Tibial artery (tissue), 4 donors: ENCODE measurements around the gene C11orf54.

Experiments used
- DNase-seq, 2 donors: peaks; one replicate each; pipeline ENCODE4 v3.0.0-alpha.2; 2019
- H3K27ac ChIP-seq, 2 donors: fragments of 200-600 bp; sonication (generic) in 1 of 2; 1 replicate in 1 of 2; 2 replicates in 1 of 2; pipeline ENCODE4 v1.5.1; 2018 to 2019; ENCODE audit warnings: mild to moderate bottlenecking in 1 of 2
- H3K27me3 ChIP-seq, 2 donors: fragments of 200-600 bp; sonication (generic) in 1 of 2; one replicate each; pipeline versions ENCODE4 v1.5.1 to v1.6.0; 2016 to 2019
- H3K36me3 ChIP-seq, 3 donors: fragments of 200-600 bp; sonication (generic) in 2 of 3; one replicate each; pipeline ENCODE4 v1.5.1; 2016 to 2019; ENCODE audit warnings: mild to moderate bottlenecking in 2 of 3
- H3K4me1 ChIP-seq, 4 donors: fragments of 200-600 bp; sonication (generic) in 2 of 4; 1 replicate in 3 of 4; 2 replicates in 1 of 4; pipeline ENCODE4 v1.5.1; 2016 to 2019
- H3K4me3 ChIP-seq, 2 donors: fragments of 200-600 bp; sonication (generic) in 1 of 2; 1 replicate in 1 of 2; 2 replicates in 1 of 2; pipeline ENCODE4 v1.5.1; 2018 to 2019; ENCODE audit warnings: mild to moderate bottlenecking in 2 of 2
- H3K9me3 ChIP-seq, 3 donors: fragments of 200-600 bp; sonication (generic) in 1 of 3; one replicate each; pipeline ENCODE4 v1.5.1; 2016 to 2019
- CTCF ChIP-seq, 2 experiments: fragments of 200-600 bp in 1 of 2; fragments of 450-650 bp in 1 of 2; IDR thresholded peaks; one replicate each; pipeline ENCODE4 v1.5.1; 2017 to 2019; ENCODE audit warnings: antibody characterized with exemption in 2 of 2, mild to moderate bottlenecking in 1 of 2, moderate library complexity in 1 of 2
- intact Hi-C: fragments of 100-400 bp; cut with DNase I; formaldehyde crosslinking; loops from one replicate; pipeline ENCODE4 v1.15.0; 2023; ENCODE audit warnings: low total_unique reads

Gene C11orf54

GRCh38 chr11:93704237-93704636 lies 37.2 kb upstream of the C11orf54 start:
- no peak overlapping the region for H3K27ac ChIP-seq
- H3K27me3 ChIP-seq = no peaks in the 10 kb centered on the region
- peaks cover 0 to 2% (median 0%) of the 10 kb centered on the region in 3 donors for H3K9me3 ChIP-seq
- DNase-seq = no peak
- H3K4me3 ChIP-seq = no peak overlapping the region
- intact Hi-C loops = no loop called here
- TF ChIP-seq CTCF (IDR thresholded peaks at IDR 0.05) = no peak
- peaks cover 44 to 86% (median 58%) of the 10 kb centered on the region in 3 donors for H3K36me3 ChIP-seq
- no peaks in the 10 kb centered on the region for H3K4me1 ChIP-seq

- no peaks in the 10 kb centered on the region for H3K4me1 ChIP-seq
- no peak for TF ChIP-seq CTCF (IDR thresholded peaks at IDR 0.05)
- H3K36me3 ChIP-seq = peaks cover 48 to 68% (median 54%) of the 10 kb centered on the region in 3 donors
- intact Hi-C loops = no loop called here
- H3K4me3 ChIP-seq = no peak overlapping the region
- H3K9me3 ChIP-seq = peaks cover 0 to 11% (median 0%) of the 10 kb centered on the region in 3 donors
- H3K27ac ChIP-seq = no peak overlapping the region
- no peaks in the 10 kb centered on the region for H3K27me3 ChIP-seq
- DNase-seq = no peak
Observed at GRCh38 chr11:93710239-93710638, 31.2 kb upstream of the C11orf54 start.

- TF ChIP-seq CTCF (IDR thresholded peaks at IDR 0.05) = no peak
Observed at GRCh38 chr11:93712678-93713077, 28.8 kb upstream of the C11orf54 start.

GRCh38 chr11:93715797-93716396 lies 25.6 kb upstream of the C11orf54 start:
- Histone ChIP-seq H3K9me3 (no peaks in the 10 kb centered on the region), H3K27ac (no peak overlapping the region), H3K4me1 (no peaks in the 10 kb centered on the region), H3K36me3 (peaks cover 0 to 41% (median 34%) of the 10 kb centered on the region in 3 donors), H3K27me3 (no peaks in the 10 kb centered on the region), H3K4me3 (no peak overlapping the region)
- TF ChIP-seq CTCF (IDR thresholded peaks at IDR 0.05) = no peak
- intact Hi-C loops = no loop called here
- no peak for DNase-seq

More at GRCh38 chr11:93712678-93713077, 28.8 kb upstream of the C11orf54 start:
- no peak overlapping the region for H3K27ac ChIP-seq
- intact Hi-C loops = no loop called here
- DNase-seq = no peak
- no peaks in the 10 kb centered on the region for H3K27me3 ChIP-seq
- H3K4me3 ChIP-seq = no peak overlapping the region
- H3K4me1 ChIP-seq = no peaks in the 10 kb centered on the region
- H3K9me3 ChIP-seq = peaks cover 0 to 11% (median 0%) of the 10 kb centered on the region in 3 donors
- peaks cover 29 to 63% (median 61%) of the 10 kb centered on the region in 3 donors for H3K36me3 ChIP-seq

- intact Hi-C loops = no loop called here
- H3K27me3 ChIP-seq = no peaks in the 10 kb centered on the region
- no peak for DNase-seq
- H3K36me3 ChIP-seq = peaks cover 11 to 48% (median 29%) of the 10 kb centered on the region in 3 donors
- no peak for TF ChIP-seq CTCF (IDR thresholded peaks at IDR 0.05)
- H3K4me3 ChIP-seq = no peak overlapping the region
- H3K4me1 ChIP-seq = no peaks in the 10 kb centered on the region
- H3K9me3 ChIP-seq = no peaks in the 10 kb centered on the region
- no peak overlapping the region for H3K27ac ChIP-seq
Observed at GRCh38 chr11:93717501-93717900, 24.0 kb upstream of the C11orf54 start.
